ENCODE results near the gene P3H4. TPM values are rescaled to one million over a fixed set of nuclear protein-coding genes. Genes with fewer than 3 reads are reported as not detected.

P3H4 gene
- total RNA-seq, 2 experiments from 2014 or later: 1.2 to 1.5 TPM

- Mint-ChIP-seq H3K4me1 (ENCODE audit: low read depth) (no peaks in the 10 kb centered on the region), H3K4me3 (no peak overlapping the region), H3K27ac (no peak overlapping the region), H3K9me3 (no peaks in the 10 kb centered on the region), H3K36me3 (ENCODE audit: low read depth) (no peaks in the 10 kb centered on the region), H3K27me3 (ENCODE audit: low read depth) (no peaks in the 10 kb centered on the region)
- intact Hi-C loops (cut with micrococcal nuclease): no loop called here
- no peak for DNase-seq
- CTCF ChIA-PET: interaction anchor here (1.1 kb wide), 1 partner anchor 16 kb away, joined by 3 read pairs; no protein-coding TSS in a partner anchor
Observed at GRCh38 chr17:41754066-41754465, 57.7 kb downstream of the P3H4 start.

Other genes with a start within 250 kb of the P3H4 start
- gene KRT9, start 239.9 kb downstream of the P3H4 start, total RNA-seq: not detected
- gene KRT14, start 225.1 kb downstream of the P3H4 start, total RNA-seq: not detected
- gene KRT16, start 199.2 kb downstream of the P3H4 start, total RNA-seq: not detected
- not detected for gene KRT17, start 187.4 kb downstream of the P3H4 start, total RNA-seq
- 1,000 to 10,000 TPM; 1,206 to 1,253 TPM for gene EIF1, start 123.1 kb downstream of the P3H4 start, total RNA-seq
- not detected for gene GAST, start 99.6 kb downstream of the P3H4 start, total RNA-seq
- gene HAP1, start 77.3 kb downstream of the P3H4 start, total RNA-seq: not detected
- under 1 TPM; 0.27 to 0.33 TPM for gene JUP, start 25.2 kb downstream of the P3H4 start, total RNA-seq
- gene FKBP10, start 1.1 kb upstream of the P3H4 start, total RNA-seq: under 1 TPM in 1 of 2 experiments, not detected in 1; 0.36 TPM
- gene NT5C3B, start 24.3 kb upstream of the P3H4 start, total RNA-seq: 10 to 100 TPM; 25.9 to 28.1 TPM
- gene KLHL10, start 25.9 kb upstream of the P3H4 start, total RNA-seq: not detected
- 1 to 10 TPM; 8.9 to 9.6 TPM for gene KLHL11, start 53.5 kb upstream of the P3H4 start, total RNA-seq
- gene ACLY, start 107.0 kb upstream of the P3H4 start, total RNA-seq: 100 to 1,000 TPM; 153 to 161 TPM
- under 1 TPM; 0.55 to 0.79 TPM for gene ODAD4, start 118.7 kb upstream of the P3H4 start, total RNA-seq
- gene CNP, start 154.8 kb upstream of the P3H4 start, total RNA-seq: 10 to 100 TPM; 58.4 to 59.1 TPM
- gene DNAJC7, start 205.5 kb upstream of the P3H4 start, total RNA-seq: 10 to 100 TPM; 74.5 to 76.3 TPM
- 10 to 100 TPM; 12.4 to 13.2 TPM for gene NKIRAS2, start 208.1 kb upstream of the P3H4 start, total RNA-seq
- gene C17orf113, start 238.7 kb upstream of the P3H4 start, total RNA-seq: under 1 TPM; 0.20 to 0.31 TPM